Measurements from ENCODE around the gene COL13A1.

DNA sequence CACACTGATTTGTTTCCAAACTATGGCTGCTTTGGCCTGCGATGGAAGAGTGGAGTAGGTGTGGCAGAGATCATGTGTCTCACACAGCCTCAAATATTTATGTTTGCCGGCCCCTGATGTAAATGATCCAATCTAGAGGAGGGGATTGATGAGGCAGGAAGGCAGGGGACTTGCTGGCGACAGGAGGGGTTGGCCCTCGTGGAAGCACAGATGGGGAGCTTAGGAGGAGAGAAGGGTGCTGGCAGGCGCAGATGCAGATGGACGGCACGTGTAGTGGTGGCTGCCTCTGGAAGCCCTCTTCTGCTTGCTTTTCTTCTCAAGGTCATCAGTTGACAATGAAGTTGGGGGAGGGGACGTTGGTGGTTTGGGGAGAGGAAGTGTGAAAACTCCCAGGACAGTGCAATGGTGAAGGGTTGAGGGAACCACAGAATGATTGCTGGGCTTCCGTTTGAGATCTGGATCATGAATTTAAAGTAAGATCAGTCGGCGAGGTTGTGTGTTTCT is 15.4 kb downstream of the COL13A1 start:
- TF ChIP-seq ASH2L (IDR thresholded peaks at IDR 0.05; ENCODE audit: low read length) (no peak), PHF8 (conservative IDR thresholded peaks at IDR 0.05; ENCODE audit: low read depth, low read length) (no peak), POLR2A (IDR thresholded peaks at IDR 0.05; ENCODE audit: control extremely low read depth in 1 of 2, low read depth in 2 of 2, low read length in 2 of 2) (no peak), POLR2AphosphoS5 (IDR thresholded peaks at IDR 0.05; ENCODE audit: low read depth, low read length) (no peak), TAF1 (IDR thresholded peaks at IDR 0.05; ENCODE audit: low read depth, low read length) (no peak)
- TF ChIP-seq, protein P1, sequence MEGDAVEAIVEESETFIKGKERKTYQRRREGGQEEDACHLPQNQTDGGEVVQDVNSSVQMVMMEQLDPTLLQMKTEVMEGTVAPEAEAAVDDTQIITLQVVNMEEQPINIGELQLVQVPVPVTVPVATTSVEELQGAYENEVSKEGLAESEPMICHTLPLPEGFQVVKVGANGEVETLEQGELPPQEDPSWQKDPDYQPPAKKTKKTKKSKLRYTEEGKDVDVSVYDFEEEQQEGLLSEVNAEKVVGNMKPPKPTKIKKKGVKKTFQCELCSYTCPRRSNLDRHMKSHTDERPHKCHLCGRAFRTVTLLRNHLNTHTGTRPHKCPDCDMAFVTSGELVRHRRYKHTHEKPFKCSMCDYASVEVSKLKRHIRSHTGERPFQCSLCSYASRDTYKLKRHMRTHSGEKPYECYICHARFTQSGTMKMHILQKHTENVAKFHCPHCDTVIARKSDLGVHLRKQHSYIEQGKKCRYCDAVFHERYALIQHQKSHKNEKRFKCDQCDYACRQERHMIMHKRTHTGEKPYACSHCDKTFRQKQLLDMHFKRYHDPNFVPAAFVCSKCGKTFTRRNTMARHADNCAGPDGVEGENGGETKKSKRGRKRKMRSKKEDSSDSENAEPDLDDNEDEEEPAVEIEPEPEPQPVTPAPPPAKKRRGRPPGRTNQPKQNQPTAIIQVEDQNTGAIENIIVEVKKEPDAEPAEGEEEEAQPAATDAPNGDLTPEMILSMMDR (IDR thresholded peaks at IDR 0.05; ENCODE audit: control extremely low read depth in 1 of 3, insufficient read depth in 1 of 3, low read depth in 1 of 3, low read length in 3 of 3), result no peak

Data from H1 (cell line).